Esophagus muscularis mucosa (tissue), 4 donors: ENCODE data around the gene CRYGN. TPM values are rescaled to one million over a fixed set of nuclear protein-coding genes. Genes with fewer than 3 reads are reported as not detected.

Experiments
- DNase-seq: peaks from one replicate; pipeline ENCODE4 v3.0.0-alpha.2; 2017; ENCODE audit errors: extremely low spot score
- H3K27ac ChIP-seq, 4 donors: fragments of 200-600 bp; sonication (generic); replicated peaks in 1 of 4; 1 replicate in 3 of 4; 2 replicates in 1 of 4; pipeline ENCODE4 v1.5.1; 2016 to 2019; ENCODE audit warnings: mild to moderate bottlenecking in 1 of 4
- H3K27me3 ChIP-seq, 4 donors: fragments of 200-600 bp; sonication (generic); one replicate each; pipeline versions ENCODE4 v1.5.1 to v1.6.0; 2016 to 2019
- H3K36me3 ChIP-seq, 4 donors: fragments of 200-600 bp; sonication (generic); one replicate each; pipeline ENCODE4 v1.5.1; 2016 to 2019
- H3K4me1 ChIP-seq, 4 donors: fragments of 200-600 bp; sonication (generic); one replicate each; pipeline ENCODE4 v1.5.1; 2016 to 2019
- H3K4me3 ChIP-seq, 4 donors: fragments of 200-600 bp; sonication (generic); 1 replicate in 2 of 4; 2 replicates in 2 of 4; pipeline ENCODE4 v1.5.1; 2016 to 2019; ENCODE audit warnings: mild to moderate bottlenecking in 4 of 4, moderate library complexity in 1 of 4
- H3K9me3 ChIP-seq, 4 donors: fragments of 200-600 bp; sonication (generic); 1 replicate in 3 of 4; 2 replicates in 1 of 4; pipeline ENCODE4 v1.5.1; 2016 to 2019
- CTCF ChIP-seq, 3 experiments: fragments of 200-600 bp in 2 of 3; fragments of 450-650 bp in 1 of 3; sonication (generic) in 2 of 3; IDR thresholded peaks; one replicate each; pipeline ENCODE4 v1.5.1; 2017 to 2019; ENCODE audit warnings: antibody characterized with exemption in 3 of 3, mild to moderate bottlenecking in 2 of 3, moderate library complexity in 1 of 3
- EP300 ChIP-seq: sonication (generic); formaldehyde crosslinking; IDR thresholded peaks from one replicate; pipeline ENCODE4 v1.6.1; 2017; ENCODE audit warnings: antibody characterized with exemption
- POLR2A ChIP-seq: fragments of 450-650 bp; IDR thresholded peaks from one replicate; pipeline ENCODE4 v1.6.1; 2017; ENCODE audit warnings: antibody characterized with exemption, moderate library complexity, mild to moderate bottlenecking, low read depth
- POLR2AphosphoS5 ChIP-seq, 2 donors: sonication (generic); formaldehyde crosslinking; IDR thresholded peaks; one replicate each; pipeline ENCODE4 v1.6.1; 2017; ENCODE audit warnings: antibody characterized with exemption in 2 of 2
- WGBS: methylation state at CpG from one replicate; pipeline ENCODE4 v1.1.5; 2018; 5-methylcytosine and 5-hydroxymethylcytosine counted together
- intact Hi-C: fragments of 100-400 bp; cut with DNase I; formaldehyde crosslinking; loops from one replicate; pipeline ENCODE4 v1.15.1; 2023
- total RNA-seq, 4 donors: library from RNA; depleted of rRNA; stranded (reverse); fragments of >200 nt; gene quantifications; one replicate each; pipeline versions ENCODE4 v1.1.0 to v1.2.1, GENCODE V29; 2016

Gene CRYGN
- total RNA-seq, 4 donors from 2014 or later: under 0.01 to 1.3 (median 0.25) TPM

DNA sequence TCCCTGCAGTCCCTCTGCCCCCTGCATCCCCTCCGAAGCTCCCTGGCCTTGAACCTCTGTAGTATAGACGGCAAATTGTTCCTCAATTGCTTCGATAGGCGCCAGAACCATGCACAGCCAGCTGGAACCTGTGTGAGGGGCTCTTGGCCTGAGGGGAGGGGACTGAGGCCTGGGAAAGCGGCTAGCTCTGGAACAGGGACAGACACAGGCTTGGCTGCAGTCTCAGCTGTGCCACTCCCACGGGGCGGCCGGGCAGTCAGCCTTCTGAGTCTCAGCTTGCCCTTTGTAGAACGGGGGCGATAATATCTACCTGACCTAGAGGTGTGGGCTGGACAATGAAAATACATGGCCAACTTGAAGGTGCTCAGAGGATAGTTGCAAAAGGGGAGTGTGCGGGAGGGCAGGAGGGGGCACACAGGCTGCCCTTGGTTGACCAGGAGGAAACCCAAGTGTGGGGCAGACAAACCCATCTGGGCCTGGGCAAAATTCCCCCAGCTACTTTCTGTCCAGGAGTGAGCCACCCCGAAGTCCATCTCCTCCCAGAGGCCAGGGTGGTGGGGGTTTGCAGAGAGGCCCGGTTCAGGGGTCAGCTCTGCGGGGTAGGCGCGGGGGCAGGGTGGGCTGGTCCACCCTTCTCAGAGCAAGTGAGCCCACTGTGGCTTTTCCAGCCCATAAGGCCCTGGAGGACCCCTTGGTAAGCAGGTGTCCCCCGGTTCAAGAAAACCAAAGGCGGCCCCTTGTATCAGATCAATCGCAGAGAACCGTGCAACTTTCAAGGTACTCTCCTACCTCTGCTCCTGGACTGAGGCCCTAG, 4.6 kb downstream of the CRYGN start:
- no peaks in the 10 kb centered on the region for H3K9me3 ChIP-seq
- 93% methylated on average over 15 of the region's 20 CpGs for WGBS
- DNase-seq: no peak
- intact Hi-C loops: no loop called here
- no peak overlapping the region for H3K27ac ChIP-seq
- no peak for TF ChIP-seq EP300
- no peak for TF ChIP-seq CTCF (IDR thresholded peaks at IDR 0.05)
- TF ChIP-seq POLR2AphosphoS5 (IDR thresholded peaks at IDR 0.05): no peak
- TF ChIP-seq POLR2A: no peak
- no peak overlapping the region for H3K4me3 ChIP-seq
- peaks cover 0 to 28% (median 3%) of the 10 kb centered on the region in 4 donors for H3K27me3 ChIP-seq
- H3K36me3 ChIP-seq: no peaks in the 10 kb centered on the region
- peaks cover 11 to 25% (median 17%) of the 10 kb centered on the region in 4 donors for H3K4me1 ChIP-seq

DNA sequence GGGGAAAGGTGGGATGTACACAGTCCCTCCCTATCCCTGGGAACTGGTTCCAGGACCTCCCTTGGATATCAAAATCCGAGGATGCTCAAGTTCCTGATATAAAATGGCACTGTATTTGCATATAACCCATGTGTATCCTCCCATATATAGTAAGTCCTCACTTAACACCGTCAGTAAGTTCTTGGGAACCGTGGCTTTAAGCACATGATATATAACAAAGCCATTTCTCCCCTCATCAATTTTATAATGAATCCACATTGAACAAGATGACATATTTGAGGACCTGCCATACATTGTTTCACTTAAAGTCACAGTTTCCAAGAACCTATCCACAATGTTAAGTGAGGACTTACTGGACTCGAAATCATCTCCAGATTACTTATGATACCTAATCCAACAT, 5.4 kb downstream of the CRYGN start:
- intact Hi-C loops: no loop called here
- Histone ChIP-seq H3K27ac (no peak overlapping the region), H3K4me1 (peaks cover 4 to 18% (median 9%) of the 10 kb centered on the region in 4 donors), H3K27me3 (peaks cover 0 to 20% (median 3%) of the 10 kb centered on the region in 4 donors), H3K9me3 (no peaks in the 10 kb centered on the region), H3K36me3 (no peaks in the 10 kb centered on the region), H3K4me3 (no peak overlapping the region)
- no peak for TF ChIP-seq EP300
- 87% methylated on average over 4 of the region's 4 CpGs for WGBS
- DNase-seq: no peak

DNA sequence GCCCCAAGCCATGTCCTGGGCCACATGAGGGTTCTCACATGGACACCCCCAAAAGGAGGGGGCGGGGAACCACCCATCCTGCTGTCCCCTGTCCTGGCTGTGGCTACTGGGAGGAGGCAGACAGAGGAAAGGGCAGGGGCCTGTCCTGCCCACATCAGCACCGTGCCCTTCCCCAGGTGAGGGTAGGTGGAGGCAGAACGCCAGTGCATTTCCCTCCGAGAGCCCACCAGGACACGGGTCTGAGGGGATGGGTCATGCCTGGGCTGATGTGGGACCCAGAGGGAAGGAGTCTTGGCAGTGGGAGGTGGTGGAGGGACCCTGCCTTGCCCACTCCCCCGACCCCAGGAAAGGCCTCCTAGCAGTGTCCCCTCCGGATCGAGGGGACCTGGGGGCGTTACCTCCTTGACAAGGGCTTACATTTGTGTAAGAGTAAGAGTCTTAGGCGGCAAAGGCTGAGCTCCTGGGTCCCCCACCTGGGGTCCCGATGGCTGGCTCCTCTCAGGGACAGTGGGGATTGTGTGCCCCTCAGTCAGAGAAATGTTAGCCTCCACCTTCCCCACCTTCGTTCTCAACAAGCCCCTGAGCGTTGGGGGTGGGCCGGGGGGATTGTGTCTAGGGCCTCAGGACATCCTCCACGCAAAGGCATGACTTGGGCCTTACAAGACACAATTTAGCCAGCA, 6.1 kb downstream of the CRYGN start:
- Histone ChIP-seq H3K27me3 (peaks cover 0 to 13% (median 0%) of the 10 kb centered on the region in 4 donors), H3K9me3 (no peaks in the 10 kb centered on the region), H3K4me3 (no peak overlapping the region), H3K4me1 (peaks cover 0 to 13% (median 4%) of the 10 kb centered on the region in 4 donors), H3K27ac (no peak overlapping the region), H3K36me3 (no peaks in the 10 kb centered on the region)
- intact Hi-C loops: no loop called here
- no peak for DNase-seq
- no peak for TF ChIP-seq POLR2AphosphoS5 (IDR thresholded peaks at IDR 0.05)
- no peak for TF ChIP-seq POLR2A
- no peak for TF ChIP-seq CTCF (IDR thresholded peaks at IDR 0.05)
- TF ChIP-seq EP300: no peak
- WGBS: 97% methylated on average over 7 of the region's 15 CpGs

- intact Hi-C loops: no loop called here
- Histone ChIP-seq H3K36me3 (no peaks in the 10 kb centered on the region), H3K4me3 (no peak overlapping the region), H3K27ac (no peak overlapping the region), H3K4me1 (peaks cover 0 to 15% (median 6%) of the 10 kb centered on the region in 4 donors), H3K9me3 (no peaks in the 10 kb centered on the region), H3K27me3 (peaks cover 0 to 12% (median 0%) of the 10 kb centered on the region in 4 donors)
- TF ChIP-seq POLR2AphosphoS5 (IDR thresholded peaks at IDR 0.05): no peak
- no peak for TF ChIP-seq POLR2A
- TF ChIP-seq CTCF (IDR thresholded peaks at IDR 0.05): no peak
- no peak for TF ChIP-seq EP300
- DNase-seq: no peak
- WGBS: 82% methylated on average over 12 of the region's 14 CpGs
Observed at GRCh38 chr7:151432658-151433521, 7.1 kb downstream of the CRYGN start.
